Measurements from ENCODE around the gene SYMPK. TPM values are rescaled to one million over a fixed set of nuclear protein-coding genes. Genes with fewer than 3 reads are reported as not detected.

Gene SYMPK
- total RNA-seq, 4 donors from 2014 or later, result 32.8 to 76.3 (median 44.1) TPM

- Histone ChIP-seq H3K36me3 (peaks cover 80% of the 10 kb centered on the region), H3K4me3 (no peak overlapping the region), H3K27ac (no peak overlapping the region), H3K9me3 (no peaks in the 10 kb centered on the region), H3K27me3 (no peaks in the 10 kb centered on the region), H3K4me1 (peaks cover 13% of the 10 kb centered on the region)
- no peak for DNase-seq (ENCODE audit: low spot score in 2 of 2)
- 85% methylated on average over 10 of the region's 10 CpGs for WGBS
- TF ChIP-seq POLR2A (IDR thresholded peaks at IDR 0.05), result no peak
- TF ChIP-seq, protein P1, sequence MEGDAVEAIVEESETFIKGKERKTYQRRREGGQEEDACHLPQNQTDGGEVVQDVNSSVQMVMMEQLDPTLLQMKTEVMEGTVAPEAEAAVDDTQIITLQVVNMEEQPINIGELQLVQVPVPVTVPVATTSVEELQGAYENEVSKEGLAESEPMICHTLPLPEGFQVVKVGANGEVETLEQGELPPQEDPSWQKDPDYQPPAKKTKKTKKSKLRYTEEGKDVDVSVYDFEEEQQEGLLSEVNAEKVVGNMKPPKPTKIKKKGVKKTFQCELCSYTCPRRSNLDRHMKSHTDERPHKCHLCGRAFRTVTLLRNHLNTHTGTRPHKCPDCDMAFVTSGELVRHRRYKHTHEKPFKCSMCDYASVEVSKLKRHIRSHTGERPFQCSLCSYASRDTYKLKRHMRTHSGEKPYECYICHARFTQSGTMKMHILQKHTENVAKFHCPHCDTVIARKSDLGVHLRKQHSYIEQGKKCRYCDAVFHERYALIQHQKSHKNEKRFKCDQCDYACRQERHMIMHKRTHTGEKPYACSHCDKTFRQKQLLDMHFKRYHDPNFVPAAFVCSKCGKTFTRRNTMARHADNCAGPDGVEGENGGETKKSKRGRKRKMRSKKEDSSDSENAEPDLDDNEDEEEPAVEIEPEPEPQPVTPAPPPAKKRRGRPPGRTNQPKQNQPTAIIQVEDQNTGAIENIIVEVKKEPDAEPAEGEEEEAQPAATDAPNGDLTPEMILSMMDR (IDR thresholded peaks at IDR 0.05), result no peak
- no peak for TF ChIP-seq EP300 (IDR thresholded peaks at IDR 0.05)
- no peak for TF ChIP-seq POLR2AphosphoS5 (IDR thresholded peaks at IDR 0.05)
Observed at GRCh38 chr19:45821570-45821969, 41.4 kb downstream of the SYMPK start.

GRCh38 chr19:45821103-45821521 is 41.8 kb downstream of the SYMPK start:
- Histone ChIP-seq H3K4me1 (peaks cover 13% of the 10 kb centered on the region), H3K27me3 (no peaks in the 10 kb centered on the region), H3K36me3 (peaks cover 75% of the 10 kb centered on the region), H3K27ac (no peak overlapping the region), H3K4me3 (no peak overlapping the region), H3K9me3 (no peaks in the 10 kb centered on the region)
- 82% methylated on average over 8 of the region's 8 CpGs for WGBS
- TF ChIP-seq POLR2A (IDR thresholded peaks at IDR 0.05) (no peak), POLR2AphosphoS5 (IDR thresholded peaks at IDR 0.05) (no peak), EP300 (IDR thresholded peaks at IDR 0.05) (no peak)
- TF ChIP-seq, protein P1 (IDR thresholded peaks at IDR 0.05), result no peak
- DNase-seq (ENCODE audit: low spot score in 2 of 2), result no peak

GRCh38 chr19:45820413-45821102 is 42.4 kb downstream of the SYMPK start:
- no peaks in the 10 kb centered on the region for H3K27me3 ChIP-seq
- H3K4me3 ChIP-seq, result no peak overlapping the region
- H3K9me3 ChIP-seq, result no peaks in the 10 kb centered on the region
- WGBS, result 71% methylated on average over 16 of the region's 20 CpGs
- H3K27ac ChIP-seq, result no peak overlapping the region
- TF ChIP-seq POLR2A (IDR thresholded peaks at IDR 0.05), result no peak
- no peak for TF ChIP-seq POLR2AphosphoS5 (IDR thresholded peaks at IDR 0.05)
- no peak for TF ChIP-seq EP300 (IDR thresholded peaks at IDR 0.05)
- TF ChIP-seq, protein P1 (IDR thresholded peaks at IDR 0.05), result no peak
- H3K36me3 ChIP-seq, result peaks cover 70% of the 10 kb centered on the region
- no peak for DNase-seq (ENCODE audit: low spot score in 2 of 2)
- H3K4me1 ChIP-seq, result peaks cover 13% of the 10 kb centered on the region

DNA sequence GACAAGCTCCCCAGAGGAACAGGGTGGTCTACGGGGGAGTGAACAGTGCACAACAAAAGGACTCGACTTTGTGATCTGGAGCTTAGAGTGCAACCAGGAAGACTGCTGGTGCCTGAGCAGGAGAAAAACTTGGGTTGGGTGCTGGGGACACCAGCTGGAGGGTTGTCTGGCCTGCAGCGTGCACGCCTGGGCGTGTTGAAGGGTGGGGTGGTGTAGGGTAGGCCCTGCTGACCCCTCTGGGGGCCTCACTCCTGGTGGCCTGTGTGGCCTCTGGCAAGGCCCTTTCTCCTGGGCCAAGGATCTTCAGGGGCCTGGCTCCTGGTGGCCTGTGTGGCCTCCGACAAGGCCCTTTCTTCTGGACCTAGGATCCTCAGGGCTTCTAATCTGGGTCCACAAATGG is 43.2 kb downstream of the SYMPK start:
- Histone ChIP-seq H3K4me1 (peaks cover 9% of the 10 kb centered on the region), H3K36me3 (peaks cover 65% of the 10 kb centered on the region), H3K4me3 (no peak overlapping the region), H3K27ac (no peak overlapping the region), H3K27me3 (no peaks in the 10 kb centered on the region), H3K9me3 (no peaks in the 10 kb centered on the region)
- no peak for TF ChIP-seq POLR2AphosphoS5 (IDR thresholded peaks at IDR 0.05)
- TF ChIP-seq, protein P1 (IDR thresholded peaks at IDR 0.05), result no peak
- no peak for TF ChIP-seq EP300 (IDR thresholded peaks at IDR 0.05)
- no peak for TF ChIP-seq POLR2A (IDR thresholded peaks at IDR 0.05)
- 90% methylated on average over 5 of the region's 6 CpGs for WGBS
- DNase-seq (ENCODE audit: low spot score in 2 of 2), result no peak

GRCh38 chr19:45817725-45818301 is 45.1 kb downstream of the SYMPK start:
- TF ChIP-seq EP300 (IDR thresholded peaks at IDR 0.05) (no peak), POLR2A (IDR thresholded peaks at IDR 0.05) (no peak), POLR2AphosphoS5 (IDR thresholded peaks at IDR 0.05) (no peak)
- TF ChIP-seq, protein P1 (IDR thresholded peaks at IDR 0.05), result no peak
- no peak overlapping the region for H3K27ac ChIP-seq
- DNase-seq (ENCODE audit: low spot score in 2 of 2), result no peak
- H3K4me3 ChIP-seq, result no peak overlapping the region
- 30% methylated on average over 3 of the region's 19 CpGs for WGBS
- no peaks in the 10 kb centered on the region for H3K9me3 ChIP-seq
- peaks cover 3% of the 10 kb centered on the region for H3K4me1 ChIP-seq
- no peaks in the 10 kb centered on the region for H3K27me3 ChIP-seq
- H3K36me3 ChIP-seq, result peaks cover 47% of the 10 kb centered on the region

Measured in suprapubic skin (tissue), 4 donors.